ENCODE results near the gene NSG1.

DNA sequence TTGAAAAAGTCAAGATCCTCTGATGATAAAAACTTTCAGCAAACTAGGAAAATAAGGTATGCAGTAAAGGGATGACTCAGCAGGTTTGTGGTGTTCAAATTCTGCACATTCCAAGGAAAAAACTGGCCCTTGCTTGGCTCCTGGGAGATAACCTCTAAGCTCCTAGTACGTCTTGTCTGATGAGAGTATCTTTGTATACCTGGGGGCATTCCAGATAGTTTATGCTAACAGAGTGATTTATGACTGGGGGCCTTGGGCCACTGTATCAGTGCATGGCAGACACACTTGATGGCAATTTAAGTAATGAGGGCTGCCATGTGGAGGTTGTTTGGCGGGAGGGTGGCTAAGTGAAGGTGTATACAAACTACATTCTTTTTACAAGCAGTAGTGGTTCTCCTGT, 56.9 kb downstream of the NSG1 start:
- TF ChIP-seq, protein P1, sequence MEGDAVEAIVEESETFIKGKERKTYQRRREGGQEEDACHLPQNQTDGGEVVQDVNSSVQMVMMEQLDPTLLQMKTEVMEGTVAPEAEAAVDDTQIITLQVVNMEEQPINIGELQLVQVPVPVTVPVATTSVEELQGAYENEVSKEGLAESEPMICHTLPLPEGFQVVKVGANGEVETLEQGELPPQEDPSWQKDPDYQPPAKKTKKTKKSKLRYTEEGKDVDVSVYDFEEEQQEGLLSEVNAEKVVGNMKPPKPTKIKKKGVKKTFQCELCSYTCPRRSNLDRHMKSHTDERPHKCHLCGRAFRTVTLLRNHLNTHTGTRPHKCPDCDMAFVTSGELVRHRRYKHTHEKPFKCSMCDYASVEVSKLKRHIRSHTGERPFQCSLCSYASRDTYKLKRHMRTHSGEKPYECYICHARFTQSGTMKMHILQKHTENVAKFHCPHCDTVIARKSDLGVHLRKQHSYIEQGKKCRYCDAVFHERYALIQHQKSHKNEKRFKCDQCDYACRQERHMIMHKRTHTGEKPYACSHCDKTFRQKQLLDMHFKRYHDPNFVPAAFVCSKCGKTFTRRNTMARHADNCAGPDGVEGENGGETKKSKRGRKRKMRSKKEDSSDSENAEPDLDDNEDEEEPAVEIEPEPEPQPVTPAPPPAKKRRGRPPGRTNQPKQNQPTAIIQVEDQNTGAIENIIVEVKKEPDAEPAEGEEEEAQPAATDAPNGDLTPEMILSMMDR (IDR thresholded peaks at IDR 0.05): no peak
- TF ChIP-seq, protein P2, sequence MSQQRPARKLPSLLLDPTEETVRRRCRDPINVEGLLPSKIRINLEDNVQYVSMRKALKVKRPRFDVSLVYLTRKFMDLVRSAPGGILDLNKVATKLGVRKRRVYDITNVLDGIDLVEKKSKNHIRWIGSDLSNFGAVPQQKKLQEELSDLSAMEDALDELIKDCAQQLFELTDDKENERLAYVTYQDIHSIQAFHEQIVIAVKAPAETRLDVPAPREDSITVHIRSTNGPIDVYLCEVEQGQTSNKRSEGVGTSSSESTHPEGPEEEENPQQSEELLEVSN (IDR thresholded peaks at IDR 0.05; ENCODE audit: borderline replicate concordance, low read depth): no peak
- TF ChIP-seq, protein P3, sequence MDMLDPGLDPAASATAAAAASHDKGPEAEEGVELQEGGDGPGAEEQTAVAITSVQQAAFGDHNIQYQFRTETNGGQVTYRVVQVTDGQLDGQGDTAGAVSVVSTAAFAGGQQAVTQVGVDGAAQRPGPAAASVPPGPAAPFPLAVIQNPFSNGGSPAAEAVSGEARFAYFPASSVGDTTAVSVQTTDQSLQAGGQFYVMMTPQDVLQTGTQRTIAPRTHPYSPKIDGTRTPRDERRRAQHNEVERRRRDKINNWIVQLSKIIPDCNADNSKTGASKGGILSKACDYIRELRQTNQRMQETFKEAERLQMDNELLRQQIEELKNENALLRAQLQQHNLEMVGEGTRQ (IDR thresholded peaks at IDR 0.05): no peak
- TF ChIP-seq ZC3H11A (IDR thresholded peaks at IDR 0.05) (no peak), ZFP36 (IDR thresholded peaks at IDR 0.05; ENCODE audit: borderline replicate concordance, partially characterized antibody) (no peak), MAFK (IDR thresholded peaks at IDR 0.05; ENCODE audit: partially characterized antibody) (peak; percentile 98), POLR2A (IDR thresholded peaks at IDR 0.05; ENCODE audit: low read length) (no peak), SREBF2 (IDR thresholded peaks at IDR 0.05) (no peak), CHD4 (IDR thresholded peaks at IDR 0.05; ENCODE audit: borderline replicate concordance) (no peak)
